Measurements from ENCODE around the gene KLHDC2. TPM values are rescaled to one million over a fixed set of nuclear protein-coding genes. Genes with fewer than 3 reads are reported as not detected.
"Not testable (repeated sequence)": the region's sequence is repeated elsewhere in the genome, so short reads cannot be mapped to it uniquely, and the experiment has no call there.

Gene KLHDC2
- total RNA-seq, 2 donors from 2014 or later = 78.4 to 83.2 TPM

- H3K36me3 ChIP-seq = peaks cover 0 to 7% of the 10 kb centered on the region in 2 donors
- H3K4me1 ChIP-seq (replicated peaks) = no peaks in the 10 kb centered on the region
- H3K4me3 ChIP-seq = no peak overlapping the region
- H3K9me3 ChIP-seq = no peaks in the 10 kb centered on the region
- intact Hi-C loops (cut with DNase I) = no loop called here
- TF ChIP-seq POLR2A (IDR thresholded peaks at IDR 0.05) (no peak), CTCF (IDR thresholded peaks at IDR 0.05) (no peak), POLR2AphosphoS5 (IDR thresholded peaks at IDR 0.05) (no peak)
- no peaks in the 10 kb centered on the region for H3K27me3 ChIP-seq (replicated peaks; ENCODE audit: insufficient read depth)
- no peak for DNase-seq (ENCODE audit: low spot score)
- H3K27ac ChIP-seq = no peak overlapping the region
- 92% methylated on average over 2 of the region's 2 CpGs for WGBS
Measured at GRCh38 chr14:49778421-49778820, 10.5 kb downstream of the KLHDC2 start.

DNA sequence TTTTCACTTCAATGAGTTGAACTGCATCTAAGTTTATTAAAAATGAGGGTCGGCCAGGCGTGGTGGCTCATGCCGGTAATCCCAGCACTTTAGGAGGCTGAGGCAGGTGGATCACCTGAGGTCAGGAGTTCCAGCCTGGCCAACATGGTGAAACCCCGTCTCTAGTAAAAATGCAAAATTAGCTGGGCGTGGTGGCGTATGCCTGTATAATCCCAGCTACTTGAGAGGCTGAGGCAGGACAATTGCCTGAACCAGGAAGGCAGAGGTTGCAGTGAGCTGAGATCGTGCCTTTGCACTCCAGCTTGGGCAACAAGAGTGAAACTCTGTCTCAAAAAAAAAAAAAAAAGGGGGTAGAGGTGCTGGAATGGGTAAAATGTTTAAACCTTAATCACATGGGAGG lies 13.1 kb downstream of the KLHDC2 start:
- H3K4me1 ChIP-seq (replicated peaks); intact Hi-C loops (cut with DNase I); H3K27me3 ChIP-seq (replicated peaks; ENCODE audit: insufficient read depth); DNase-seq (ENCODE audit: low spot score); H3K27ac ChIP-seq; H3K4me3 ChIP-seq; H3K9me3 ChIP-seq: not testable (repeated sequence)
- peaks cover 2 to 17% of the 10 kb centered on the region in 2 donors for H3K36me3 ChIP-seq
- WGBS = 94% methylated on average over 7 of the region's 7 CpGs

- TF ChIP-seq CTCF (IDR thresholded peaks at IDR 0.05) (no peak), POLR2A (IDR thresholded peaks at IDR 0.05) (no peak), POLR2AphosphoS5 (IDR thresholded peaks at IDR 0.05) (no peak)
- no peak overlapping the region for H3K27ac ChIP-seq
- peaks cover 2 to 26% of the 10 kb centered on the region in 2 donors for H3K36me3 ChIP-seq
- no peak overlapping the region for H3K4me3 ChIP-seq
- H3K4me1 ChIP-seq (replicated peaks) = no peaks in the 10 kb centered on the region
- H3K9me3 ChIP-seq = no peaks in the 10 kb centered on the region
- intact Hi-C loops (cut with DNase I) = no loop called here
- DNase-seq (ENCODE audit: low spot score) = no peak
- H3K27me3 ChIP-seq (replicated peaks; ENCODE audit: insufficient read depth) = no peaks in the 10 kb centered on the region
- WGBS = 84% methylated on average over 3 of the region's 3 CpGs
Measured at GRCh38 chr14:49783394-49784014, 15.6 kb downstream of the KLHDC2 start.

- Histone ChIP-seq H3K27ac (no peak overlapping the region), H3K36me3 (peaks cover 2 to 22% of the 10 kb centered on the region in 2 donors), H3K4me3 (no peak overlapping the region), H3K9me3 (no peaks in the 10 kb centered on the region), H3K4me1 (replicated peaks) (no peaks in the 10 kb centered on the region), H3K27me3 (replicated peaks; ENCODE audit: insufficient read depth) (no peaks in the 10 kb centered on the region)
- 100% methylated on average over 2 of the region's 2 CpGs for WGBS
- no peak for DNase-seq (ENCODE audit: low spot score)
- TF ChIP-seq CTCF (IDR thresholded peaks at IDR 0.05) (no peak), POLR2AphosphoS5 (IDR thresholded peaks at IDR 0.05) (no peak), POLR2A (IDR thresholded peaks at IDR 0.05) (no peak)
- intact Hi-C loops (cut with DNase I) = no loop called here
Measured at GRCh38 chr14:49786315-49786714, 18.4 kb downstream of the KLHDC2 start.

DNA sequence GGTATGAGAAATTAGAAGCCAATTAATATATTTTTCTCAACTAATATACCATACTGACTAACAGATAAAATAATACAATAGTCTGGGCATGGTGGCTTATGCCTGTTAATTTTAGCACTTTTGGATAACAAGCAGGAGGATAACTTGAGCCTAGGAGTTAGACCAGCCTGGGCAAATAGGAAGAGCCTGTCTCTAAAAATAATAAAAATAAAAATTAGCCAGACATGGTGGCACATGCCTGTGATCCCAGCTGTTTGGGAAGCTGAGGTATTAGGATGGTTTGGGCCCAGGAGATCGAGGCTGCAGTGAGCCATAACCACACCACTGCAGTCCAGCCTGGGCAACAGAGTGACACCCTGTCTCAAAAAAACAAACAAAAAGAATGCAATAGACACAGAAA lies 24.7 kb downstream of the KLHDC2 start:
- no peaks in the 10 kb centered on the region for H3K9me3 ChIP-seq
- WGBS = 5% methylated on average over 1 of the region's 1 CpG
- no peak for TF ChIP-seq POLR2AphosphoS5 (IDR thresholded peaks at IDR 0.05)
- no peak for TF ChIP-seq POLR2A (IDR thresholded peaks at IDR 0.05)
- TF ChIP-seq CTCF (IDR thresholded peaks at IDR 0.05) = no peak
- DNase-seq (ENCODE audit: low spot score) = no peak
- H3K36me3 ChIP-seq = peaks cover 0 to 5% of the 10 kb centered on the region in 2 donors
- H3K27ac ChIP-seq = no peak overlapping the region
- intact Hi-C loops (cut with DNase I) = no loop called here
- no peaks in the 10 kb centered on the region for H3K4me1 ChIP-seq (replicated peaks)
- no peak overlapping the region for H3K4me3 ChIP-seq
- no peaks in the 10 kb centered on the region for H3K27me3 ChIP-seq (replicated peaks; ENCODE audit: insufficient read depth)

All from prostate gland (tissue), 2 donors.